Measurements from ENCODE around the gene MAN1C1. TPM values are rescaled to one million over a fixed set of nuclear protein-coding genes. Genes with fewer than 3 reads are reported as not detected.
A peak's percentile ranks its signal among the peaks of the same experiment; 100 is the strongest.

The MAN1C1 gene
- total RNA-seq, 1 donor from 2014 or later = 19.5 TPM

DNA sequence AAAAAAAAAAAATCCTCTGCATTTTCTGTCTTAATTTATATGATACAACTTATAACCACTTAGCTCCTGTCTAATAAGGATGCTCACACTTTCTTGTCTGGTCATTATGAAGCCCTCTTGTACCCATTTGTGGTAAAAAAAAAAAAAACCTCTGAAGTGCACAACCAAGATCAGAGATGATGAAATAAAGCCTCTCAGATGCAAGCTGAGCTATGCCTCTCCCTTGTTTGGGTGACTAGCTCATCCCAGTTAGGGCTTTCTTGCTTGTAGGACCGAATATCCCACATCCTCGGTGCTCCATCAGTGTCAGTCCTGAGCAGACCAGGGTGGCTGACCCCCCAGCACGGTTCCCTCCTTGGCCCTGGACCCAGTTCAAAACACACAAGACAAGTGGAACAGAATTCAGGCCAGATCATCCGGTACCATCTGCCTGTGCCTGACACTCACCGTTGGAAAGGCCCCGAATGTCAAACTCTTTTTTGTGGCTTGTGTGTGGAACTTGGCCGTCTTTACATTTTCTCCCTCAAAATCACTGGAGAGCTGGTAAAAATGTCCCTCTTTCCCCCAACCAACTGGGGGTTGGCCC, 177.1 kb downstream of the MAN1C1 start:
- intact Hi-C loops (cut with DNase I) = no loop called here
- DNase-seq (ENCODE audit: missing footprints) = no peak
- ATAC-seq = no peak

DNA sequence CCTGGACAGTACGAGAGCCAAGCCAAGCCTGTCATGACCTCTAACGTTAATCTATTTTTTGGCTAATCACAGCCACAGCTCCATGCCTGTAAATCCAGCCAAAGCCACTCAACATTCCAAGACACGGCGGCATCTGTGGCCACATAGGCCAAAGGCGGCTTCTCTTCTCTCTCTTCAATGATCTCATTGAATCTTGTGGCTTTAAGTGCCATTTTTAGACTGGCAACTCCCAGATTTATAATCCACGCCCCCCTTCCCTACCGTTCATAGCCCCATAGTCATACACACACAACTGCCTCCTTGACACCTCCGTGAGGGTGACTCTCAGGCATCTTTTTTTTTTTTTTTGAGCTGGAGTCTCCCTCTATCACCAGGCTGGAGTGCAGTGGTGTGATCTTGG, 177.7 kb downstream of the MAN1C1 start:
- intact Hi-C loops (cut with DNase I) = no loop called here
- ATAC-seq (no peak), DNase-seq (ENCODE audit: missing footprints) (no peak)

DNA sequence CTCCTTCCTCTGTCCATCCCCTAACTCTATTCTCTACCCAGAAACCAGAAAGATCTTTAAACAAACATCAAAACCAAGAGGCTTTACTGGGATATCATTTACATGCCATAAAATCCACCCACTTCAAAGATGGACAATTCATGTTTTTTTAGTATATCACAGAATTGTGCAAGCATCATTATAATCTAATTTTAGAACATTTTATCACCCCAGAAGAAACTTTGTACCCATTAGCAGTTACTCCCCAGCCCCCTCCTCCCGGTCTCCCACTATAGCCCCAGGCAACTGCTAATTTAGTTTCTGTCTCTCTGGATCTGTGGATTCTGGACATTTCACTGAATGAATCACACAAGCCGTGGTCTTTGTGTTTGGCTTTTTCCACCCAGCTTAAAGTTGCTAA, 178.6 kb downstream of the MAN1C1 start:
- intact Hi-C loops (cut with DNase I) = loop anchor here (5.0 kb wide), 2 partner anchors 98 to 253 kb away; partner anchors contain the start of gene LDLRAP1
- no peak for DNase-seq (ENCODE audit: missing footprints)
- no peak for ATAC-seq

DNA sequence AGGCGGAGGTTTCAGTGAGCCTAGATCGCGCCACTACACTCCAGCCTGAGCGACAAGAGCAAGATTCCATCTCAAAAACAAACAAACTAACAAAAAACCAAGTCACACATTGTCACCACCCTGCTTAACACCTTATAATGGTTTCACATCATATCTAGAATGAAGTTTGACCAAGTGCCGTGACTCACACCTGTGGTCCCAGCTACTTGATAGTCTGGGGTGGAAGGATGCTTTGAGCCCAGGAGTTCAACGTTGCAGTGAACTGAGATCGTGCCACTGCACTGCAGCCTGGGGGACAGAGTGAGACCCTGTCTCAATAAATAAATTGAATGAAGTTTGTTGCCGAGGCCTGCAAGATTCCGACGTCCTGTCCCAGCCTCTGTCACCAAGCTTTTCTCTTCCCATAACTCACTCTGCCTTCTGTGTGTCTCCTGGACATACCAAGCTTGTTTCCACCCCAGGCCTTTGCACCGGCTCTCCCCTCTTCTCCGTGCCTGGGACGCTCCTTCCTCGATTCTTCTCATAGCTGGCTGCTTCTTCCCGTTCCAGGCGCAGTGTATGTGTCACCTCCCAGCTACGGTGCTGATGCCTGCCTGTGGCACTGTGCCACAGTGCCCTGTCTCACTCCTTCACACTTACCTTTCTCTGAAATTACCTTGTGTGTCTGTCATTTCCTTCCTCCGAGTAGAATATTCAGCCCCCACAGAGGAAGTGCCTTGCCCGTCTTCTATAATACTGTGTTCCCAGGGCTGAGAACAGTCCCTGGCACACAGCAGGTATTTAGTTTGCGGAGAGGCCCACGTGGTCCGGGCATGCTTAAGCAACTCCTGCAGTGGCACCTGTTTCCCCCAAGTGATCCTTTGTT, 179.6 kb downstream of the MAN1C1 start:
- intact Hi-C loops (cut with DNase I) = loop anchor here (1.0 to 5.0 kb wide), 4 partner anchors 51 to 254 kb away; partner anchors contain the start of gene LDLRAP1
- ATAC-seq (no peak), DNase-seq (ENCODE audit: missing footprints) (no peak)

DNA sequence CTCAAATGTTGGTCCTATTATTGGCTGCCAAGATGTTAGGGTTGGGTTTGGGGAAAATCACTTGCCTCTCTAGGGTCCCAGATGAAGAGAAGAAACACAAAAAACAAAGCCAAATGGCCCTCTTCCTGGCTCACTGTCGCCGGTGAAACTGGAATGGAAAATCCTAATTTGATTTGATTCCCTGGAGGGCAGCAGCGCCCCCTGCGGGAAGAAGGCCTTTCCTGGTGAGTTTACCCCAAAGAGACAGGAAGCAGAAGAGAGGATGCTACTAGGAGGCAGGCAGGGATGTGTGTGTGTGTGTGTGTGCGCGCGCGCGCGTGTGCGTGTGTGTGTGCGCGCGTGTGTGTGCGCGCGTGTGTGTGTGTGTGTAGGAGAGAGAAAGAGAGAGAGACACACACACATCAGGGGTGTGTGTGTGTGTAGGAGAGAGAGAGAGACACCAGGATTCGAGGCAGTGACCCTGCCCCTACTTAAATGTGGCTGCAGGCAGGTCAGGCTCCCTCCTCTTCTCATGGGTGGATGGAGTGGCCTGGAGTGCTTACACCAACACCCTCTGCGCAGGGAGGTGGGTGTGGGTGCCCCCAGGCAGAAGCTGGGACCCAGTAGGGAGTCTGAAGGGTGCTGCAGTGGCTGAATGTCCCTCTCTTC, 180.3 kb downstream of the MAN1C1 start:
- intact Hi-C loops (cut with DNase I) = loop anchor here (1.0 to 5.0 kb wide), 4 partner anchors 52 to 255 kb away; partner anchors contain the start of gene LDLRAP1

DNA sequence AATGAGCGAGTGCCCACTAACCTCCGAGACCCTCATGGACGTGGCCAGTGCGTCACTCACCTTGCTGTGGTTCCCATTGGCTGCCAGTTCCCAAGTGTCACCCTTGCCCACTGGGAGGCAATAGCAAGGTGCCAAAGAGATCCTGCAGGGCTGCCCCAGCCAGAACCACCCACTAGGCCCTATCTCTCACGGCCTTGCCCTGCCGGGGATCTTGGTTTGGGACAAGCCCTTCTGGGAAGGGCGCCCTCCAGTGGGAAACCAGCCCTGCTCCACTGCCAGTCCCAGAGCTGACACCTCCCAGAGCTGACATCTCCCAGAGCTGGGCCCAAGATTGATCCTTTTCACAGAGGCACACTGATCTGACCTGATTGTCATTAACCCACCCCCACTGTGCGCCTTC, 181.3 kb downstream of the MAN1C1 start:
- DNase-seq (ENCODE audit: missing footprints) (no peak), ATAC-seq (peak; percentile 24)
- intact Hi-C loops (cut with DNase I) = loop anchor here (2.0 to 5.0 kb wide), 3 partner anchors 53 to 256 kb away; partner anchors contain the start of gene LDLRAP1

More for the DNA sequence above, 180.3 kb downstream of the MAN1C1 start:
- DNase-seq (ENCODE audit: missing footprints) (peak; percentile 86), ATAC-seq (peak; percentile 23)

DNA sequence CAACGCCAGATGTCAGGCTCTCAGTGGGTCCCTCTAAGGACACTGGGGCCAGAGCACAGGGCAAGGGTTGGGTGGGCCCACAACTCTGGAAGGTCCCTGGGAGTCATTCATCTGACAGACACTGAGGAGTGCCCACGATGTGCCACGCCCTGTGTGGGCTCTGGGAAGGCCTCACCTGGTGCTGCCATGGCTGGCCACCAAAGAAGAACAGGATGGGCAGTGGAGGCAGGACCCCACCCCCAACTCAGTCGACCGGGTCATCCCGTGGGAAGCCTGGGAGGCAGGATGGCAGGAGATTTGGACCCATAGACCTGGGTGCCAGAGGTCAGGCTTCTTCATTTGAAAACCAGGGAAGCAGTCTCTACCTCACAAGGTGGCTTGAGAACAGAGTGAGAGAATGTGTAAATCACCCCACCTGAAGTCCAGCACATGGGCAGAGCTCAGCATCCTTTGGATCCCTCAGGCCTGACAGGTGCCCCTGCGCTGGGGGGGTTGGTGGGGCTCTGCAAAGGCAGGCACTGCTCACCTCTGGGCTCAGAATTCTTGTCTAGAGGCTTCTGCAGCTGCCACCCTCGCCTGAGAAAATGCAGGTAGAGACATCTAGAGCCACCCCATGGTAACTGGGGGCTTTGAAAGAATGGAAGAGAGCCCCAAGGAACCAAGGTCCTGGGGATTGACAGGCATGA, 182.2 kb downstream of the MAN1C1 start:
- ATAC-seq = no peak
- intact Hi-C loops (cut with DNase I) = loop anchor here (5.0 kb wide), 2 partner anchors 102 to 257 kb away; partner anchors contain the start of gene LDLRAP1
- no peak for DNase-seq (ENCODE audit: missing footprints)

DNA sequence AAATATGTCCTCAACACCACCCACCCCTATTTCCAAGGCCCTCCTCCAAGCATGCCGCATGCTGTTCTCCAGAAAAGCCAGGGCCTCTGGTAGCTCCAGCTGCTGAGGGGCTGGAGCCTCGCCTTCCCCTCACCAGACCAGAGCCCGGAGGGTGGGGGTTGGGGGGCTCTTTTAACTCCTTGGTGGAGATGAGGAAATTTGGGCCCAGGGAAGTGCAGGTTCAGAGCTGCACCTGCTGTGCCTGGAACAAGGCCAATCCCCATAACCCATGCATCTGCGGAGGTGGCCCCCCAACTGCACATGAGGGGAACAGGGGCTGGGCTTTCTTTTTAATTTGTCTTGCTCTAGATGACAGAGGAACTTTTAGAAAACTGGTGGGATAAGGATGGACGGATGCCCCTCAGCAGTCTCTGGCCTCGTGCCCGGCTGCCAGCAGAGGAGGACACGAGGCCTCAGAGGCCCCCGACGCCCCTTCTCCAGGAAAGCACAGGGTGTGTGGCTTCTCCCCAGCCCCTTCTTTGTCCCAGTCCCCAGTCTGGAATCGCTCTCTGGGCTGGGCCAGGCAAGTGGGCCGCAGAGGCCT, 182.9 kb downstream of the MAN1C1 start:
- peak; percentile 1 for ATAC-seq
- intact Hi-C loops (cut with DNase I) = loop anchor here (5.0 kb wide), 2 partner anchors 102 to 257 kb away; partner anchors contain the start of gene LDLRAP1
- DNase-seq (ENCODE audit: missing footprints) = no peak

DNA sequence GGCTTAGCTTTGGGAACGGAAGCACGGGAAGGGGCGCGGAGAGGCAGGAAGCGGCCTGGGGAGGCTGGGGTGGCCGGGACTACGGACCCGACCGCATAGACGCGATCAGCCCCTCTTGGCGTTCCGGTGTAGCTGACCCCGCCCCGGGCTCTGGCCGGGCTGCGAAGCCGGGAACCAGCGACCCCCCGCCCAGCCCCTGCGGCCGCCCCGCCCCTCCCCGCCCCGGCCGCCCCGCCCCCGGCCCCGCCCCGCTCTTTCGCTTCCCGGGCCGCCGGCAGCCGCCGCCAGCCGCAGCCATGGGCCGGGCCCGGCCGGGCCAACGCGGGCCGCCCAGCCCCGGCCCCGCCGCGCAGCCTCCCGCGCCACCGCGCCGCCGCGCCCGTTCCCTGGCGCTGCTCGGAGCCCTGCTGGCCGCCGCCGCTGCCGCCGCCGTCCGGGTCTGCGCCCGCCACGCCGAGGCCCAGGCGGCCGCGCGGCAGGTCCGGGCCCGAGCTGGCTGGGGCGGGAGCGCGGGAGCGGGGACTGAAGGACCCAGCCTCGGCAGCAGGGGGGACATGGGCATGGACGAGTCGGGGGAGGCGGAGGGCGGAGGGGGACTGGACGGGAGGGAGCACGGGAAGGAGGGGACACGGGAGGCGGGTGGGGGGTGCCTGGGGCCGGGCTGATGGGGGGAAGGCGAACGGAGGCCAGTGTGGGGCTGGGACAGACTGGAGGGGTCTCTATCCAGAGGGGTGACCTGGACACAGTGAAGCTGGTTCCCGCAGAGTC, 183.5 kb downstream of the MAN1C1 start, which contains the start of gene SELENON:
SELENON (plus strand) TSS at position 259 of the 768 bp plus-strand sequence; CDS start at position 297, 38 bp downstream.
- intact Hi-C loops (cut with DNase I) = loop anchor here (5.0 kb wide), 2 partner anchors 103 to 258 kb away; partner anchors contain the start of gene LDLRAP1
- DNase-seq (ENCODE audit: missing footprints) = peak; percentile 92
- ATAC-seq = peak; percentile 74

DNA sequence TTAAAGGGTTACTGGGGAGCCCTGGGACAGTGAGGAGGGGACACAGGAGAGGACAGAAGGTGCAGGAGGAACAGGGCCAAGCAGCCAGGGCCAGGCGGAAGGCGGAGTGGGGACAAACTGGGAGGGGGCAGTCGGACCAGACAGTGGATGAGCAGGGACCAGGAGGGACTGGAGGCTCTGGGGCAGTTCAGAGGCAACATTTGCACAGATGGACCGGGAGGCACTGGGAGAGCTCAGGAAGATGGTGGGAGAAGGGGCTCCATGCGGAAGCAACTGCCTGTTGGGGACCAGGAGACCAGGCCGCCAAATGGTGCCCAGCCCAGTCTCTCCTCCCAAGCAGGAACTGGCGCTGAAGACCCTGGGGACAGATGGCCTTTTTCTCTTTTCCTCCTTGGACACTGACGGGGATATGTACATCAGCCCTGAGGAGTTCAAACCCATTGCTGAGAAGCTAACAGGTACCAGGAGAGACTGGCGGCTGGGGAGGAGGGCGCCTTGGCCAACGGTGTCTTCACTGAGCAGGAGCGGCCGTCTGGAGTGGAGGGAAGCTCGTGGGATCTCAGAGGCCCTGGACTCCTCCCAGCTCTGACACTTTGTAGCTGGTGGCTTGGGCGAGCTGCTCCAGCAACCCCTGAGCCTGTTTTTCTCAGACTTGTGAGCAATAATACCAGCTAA, 184.2 kb downstream of the MAN1C1 start:
- ATAC-seq = no peak
- intact Hi-C loops (cut with DNase I) = no loop called here
- no peak for DNase-seq (ENCODE audit: missing footprints)

DNA sequence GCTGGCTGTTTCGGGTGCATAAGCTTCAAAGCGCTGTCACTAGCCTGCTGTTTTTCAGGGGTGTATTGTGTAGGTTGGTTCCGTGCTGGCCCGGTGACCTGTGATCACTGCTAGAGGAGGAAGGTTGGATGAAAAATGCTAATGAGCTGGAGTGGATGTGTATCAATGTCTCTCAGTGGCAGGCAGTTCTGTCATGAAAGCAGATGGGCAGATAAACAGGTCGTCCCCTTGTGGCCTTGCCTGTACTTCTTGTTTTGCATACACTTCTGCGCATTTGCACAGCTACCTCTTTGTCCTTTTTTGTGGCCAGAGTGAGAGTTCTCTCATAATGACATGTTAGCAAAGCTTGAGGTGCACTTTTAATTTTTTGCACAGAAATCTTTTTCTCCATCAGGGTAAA, 186.3 kb downstream of the MAN1C1 start:
- ATAC-seq (no peak), DNase-seq (ENCODE audit: missing footprints) (no peak)
- intact Hi-C loops (cut with DNase I) = no loop called here

DNA sequence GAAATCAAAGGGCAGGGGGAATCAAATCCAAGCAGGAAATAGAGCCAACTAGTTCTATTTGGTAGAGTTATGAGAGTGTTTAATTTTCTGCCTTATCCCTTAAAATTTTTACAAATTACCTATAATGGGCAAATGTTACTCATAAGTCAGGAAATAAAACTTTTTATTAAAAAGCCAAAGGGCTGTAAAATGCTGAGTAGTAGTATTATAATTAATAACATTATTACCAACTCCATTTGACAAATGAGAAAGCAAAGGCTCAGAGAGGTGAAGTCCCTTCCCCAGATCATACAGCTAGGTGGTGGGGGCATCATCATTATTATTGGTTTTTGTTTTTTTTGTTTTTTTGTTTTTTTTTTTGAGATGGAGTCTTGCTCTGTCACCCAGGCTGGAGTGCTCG, 186.8 kb downstream of the MAN1C1 start:
- ATAC-seq (no peak), DNase-seq (ENCODE audit: missing footprints) (no peak)
- intact Hi-C loops (cut with DNase I) = no loop called here

DNA sequence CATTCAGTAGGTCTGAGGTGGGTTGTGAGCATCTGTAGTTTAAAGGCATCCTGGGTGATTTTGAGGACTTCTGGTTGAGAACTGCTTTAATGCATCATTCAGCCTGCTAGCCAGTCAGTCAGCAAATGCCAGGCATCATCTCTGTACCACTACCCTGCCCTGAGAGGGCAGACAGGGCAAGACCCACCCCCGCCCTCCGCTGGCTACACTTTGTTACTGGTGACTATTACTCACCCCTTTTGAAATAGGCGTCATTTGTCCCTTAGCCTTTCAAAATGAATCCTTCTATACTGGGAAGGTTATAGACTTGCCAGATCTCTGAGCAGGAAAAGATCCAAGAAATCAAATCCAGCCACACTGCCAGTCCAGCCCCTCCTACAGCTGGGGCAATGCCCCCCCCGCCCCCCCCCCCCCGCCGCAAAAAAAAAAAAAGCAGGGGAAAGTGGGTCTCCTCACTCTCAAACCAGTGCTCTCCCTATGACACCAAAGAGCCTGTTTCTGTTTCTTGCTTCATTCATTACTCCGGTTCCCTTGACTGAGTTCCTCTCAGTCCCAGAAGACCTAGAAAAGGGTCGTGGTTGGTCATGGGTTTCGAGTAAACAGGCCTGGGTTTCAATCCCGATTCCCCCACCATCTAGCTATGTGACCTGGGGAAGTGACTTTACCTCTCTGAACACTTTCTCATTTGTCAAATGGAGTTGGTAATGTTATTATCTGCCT, 187.8 kb downstream of the MAN1C1 start:
- DNase-seq (ENCODE audit: missing footprints) = no peak

DNA sequence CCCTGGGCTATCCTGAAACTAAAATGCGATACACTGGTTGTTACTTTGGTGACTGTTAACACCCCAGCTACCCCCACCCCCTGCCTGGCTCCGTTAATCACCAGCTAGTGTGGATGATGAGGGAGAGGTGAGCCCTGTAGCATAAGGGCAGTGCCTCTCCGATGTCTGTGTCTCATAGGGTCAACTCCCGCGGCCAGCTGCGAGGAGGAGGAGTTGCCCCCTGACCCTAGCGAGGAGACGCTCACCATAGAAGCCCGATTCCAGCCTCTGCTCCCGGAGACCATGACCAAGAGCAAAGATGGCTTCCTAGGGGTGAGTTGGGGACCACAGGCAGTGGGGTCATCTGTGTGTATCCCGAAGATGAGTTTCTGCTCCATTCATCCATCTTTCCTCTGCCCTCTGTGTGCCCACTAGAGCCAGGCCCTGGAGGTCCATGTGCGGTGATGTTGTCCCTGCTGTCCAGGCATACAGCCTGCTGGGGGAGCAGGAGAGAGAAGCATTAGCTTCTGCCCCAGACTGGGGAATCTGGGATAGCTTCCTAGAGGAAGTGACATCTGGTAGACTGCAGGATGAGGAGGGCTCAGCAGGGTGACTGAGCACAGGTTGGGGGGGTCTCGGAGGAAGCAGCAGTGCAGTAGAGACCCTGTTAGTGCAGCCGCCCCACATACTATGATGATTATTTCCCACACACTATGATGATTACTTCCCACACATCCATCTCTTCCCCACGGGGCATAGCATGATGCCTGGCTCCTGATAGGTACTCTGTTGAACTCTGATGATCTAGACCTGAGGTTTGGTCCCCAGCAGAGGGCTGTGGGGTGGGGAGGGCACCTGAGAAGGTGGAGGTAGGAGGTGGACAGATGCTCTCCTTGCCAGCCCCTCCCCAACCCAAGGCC, 188.6 kb downstream of the MAN1C1 start:
- ATAC-seq (no peak), DNase-seq (ENCODE audit: missing footprints) (no peak)
- intact Hi-C loops (cut with DNase I) = no loop called here

More for the DNA sequence above, 187.8 kb downstream of the MAN1C1 start:
- no peak for ATAC-seq
- intact Hi-C loops (cut with DNase I) = no loop called here

DNA sequence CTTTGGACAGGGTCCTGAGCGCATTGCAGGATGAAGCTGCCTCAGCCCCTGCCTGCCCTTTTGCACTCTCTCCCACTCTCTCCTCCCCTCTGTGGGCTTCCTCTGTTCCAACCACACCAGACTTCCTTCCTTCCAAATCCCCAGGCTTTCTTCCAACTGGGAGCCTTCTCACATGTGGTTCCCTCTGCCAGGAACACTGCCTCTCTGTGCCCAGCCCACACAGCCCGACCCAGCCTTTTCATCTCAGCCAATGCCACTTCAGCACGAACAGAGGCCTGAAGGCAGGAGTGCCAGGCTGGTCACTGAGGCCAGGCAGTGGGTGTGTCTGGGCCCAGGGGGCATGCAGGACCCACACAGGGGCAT, 189.3 kb downstream of the MAN1C1 start:
- DNase-seq (ENCODE audit: missing footprints) = no peak
- ATAC-seq = peak; percentile 75
- intact Hi-C loops (cut with DNase I) = no loop called here
